ENCODE measurements around the gene BAMBI. TPM values are rescaled to one million over a fixed set of nuclear protein-coding genes. Genes with fewer than 3 reads are reported as not detected.
A peak's percentile ranks its signal among the peaks of the same experiment; 100 is the strongest.

The BAMBI gene
- total RNA-seq, 1 experiment from 2014 or later = 76.9 TPM

GRCh38 chr10:28663576-28664368, 13.5 kb upstream of the BAMBI start:
- H3K27ac ChIP-seq = no peak overlapping the region
- H3K27me3 ChIP-seq (replicated peaks) = no peaks in the 10 kb centered on the region
- H3K36me3 ChIP-seq = no peaks in the 10 kb centered on the region
- peaks cover 35% of the 10 kb centered on the region for H3K4me1 ChIP-seq (replicated peaks)
- H3K9me3 ChIP-seq (replicated peaks) = no peaks in the 10 kb centered on the region
- no peak overlapping the region for H3K4me3 ChIP-seq
- DNase-seq (ENCODE audit: low read depth in 1 of 2, low spot score in 2 of 2) = peak; percentile 82 to 83

- no peak for DNase-seq (ENCODE audit: low read depth in 1 of 2, low spot score in 2 of 2)
- Histone ChIP-seq H3K9me3 (replicated peaks) (no peaks in the 10 kb centered on the region), H3K27ac (no peak overlapping the region), H3K4me1 (replicated peaks) (peaks cover 31% of the 10 kb centered on the region), H3K36me3 (no peaks in the 10 kb centered on the region), H3K27me3 (replicated peaks) (no peaks in the 10 kb centered on the region), H3K4me3 (no peak overlapping the region)
Measured at GRCh38 chr10:28664369-28664740, 13.0 kb upstream of the BAMBI start.

GRCh38 chr10:28666751-28667467, 10.4 kb upstream of the BAMBI start:
- Histone ChIP-seq H3K36me3 (no peaks in the 10 kb centered on the region), H3K27ac (no peak overlapping the region), H3K27me3 (replicated peaks) (no peaks in the 10 kb centered on the region), H3K4me1 (replicated peaks) (peaks cover 12% of the 10 kb centered on the region), H3K9me3 (replicated peaks) (no peaks in the 10 kb centered on the region), H3K4me3 (no peak overlapping the region)
- DNase-seq (ENCODE audit: low read depth in 1 of 2, low spot score in 2 of 2) = no peak

- peaks cover 10% of the 10 kb centered on the region for H3K4me1 ChIP-seq (replicated peaks)
- H3K27me3 ChIP-seq (replicated peaks) = no peaks in the 10 kb centered on the region
- H3K36me3 ChIP-seq = no peaks in the 10 kb centered on the region
- no peaks in the 10 kb centered on the region for H3K9me3 ChIP-seq (replicated peaks)
- DNase-seq (ENCODE audit: low read depth in 1 of 2, low spot score in 2 of 2) = peak; percentile 60 to 77
- H3K4me3 ChIP-seq = peak overlapping the region; percentile 43
- H3K27ac ChIP-seq = peak overlapping the region; percentile 2; the same call in 1 of the 2 replicates
Measured at GRCh38 chr10:28668363-28669226, 8.7 kb upstream of the BAMBI start.

GRCh38 chr10:28669227-28670173, 7.8 kb upstream of the BAMBI start:
- Histone ChIP-seq H3K27ac (no peak overlapping the region), H3K9me3 (replicated peaks) (no peaks in the 10 kb centered on the region), H3K4me3 (peak overlapping the region; percentile 43), H3K36me3 (no peaks in the 10 kb centered on the region), H3K27me3 (replicated peaks) (no peaks in the 10 kb centered on the region), H3K4me1 (replicated peaks) (peaks cover 3% of the 10 kb centered on the region)
- no peak for DNase-seq (ENCODE audit: low read depth in 1 of 2, low spot score in 2 of 2)

- no peaks in the 10 kb centered on the region for H3K27me3 ChIP-seq (replicated peaks)
- H3K9me3 ChIP-seq (replicated peaks) = peaks cover 2% of the 10 kb centered on the region
- H3K36me3 ChIP-seq = peaks cover 21% of the 10 kb centered on the region
- no peak for DNase-seq (ENCODE audit: low read depth in 1 of 2, low spot score in 2 of 2)
- no peak overlapping the region for H3K27ac ChIP-seq
- H3K4me3 ChIP-seq = no peak overlapping the region
- H3K4me1 ChIP-seq (replicated peaks) = peaks cover 6% of the 10 kb centered on the region
Measured at GRCh38 chr10:28674782-28675181, 2.5 kb upstream of the BAMBI start.

GRCh38 chr10:28676326-28676967, 874 bp upstream of the BAMBI start:
- Histone ChIP-seq H3K9me3 (replicated peaks) (peaks cover 2% of the 10 kb centered on the region), H3K27ac (no peak overlapping the region), H3K4me1 (replicated peaks) (peaks cover 19% of the 10 kb centered on the region), H3K4me3 (peak overlapping the region; percentile 97), H3K27me3 (replicated peaks) (no peaks in the 10 kb centered on the region), H3K36me3 (peaks cover 38% of the 10 kb centered on the region)
- no peak for DNase-seq (ENCODE audit: low read depth in 1 of 2, low spot score in 2 of 2)

- H3K36me3 ChIP-seq = peaks cover 54% of the 10 kb centered on the region
- peaks cover 2% of the 10 kb centered on the region for H3K9me3 ChIP-seq (replicated peaks)
- H3K27ac ChIP-seq = peak overlapping the region; percentile 72
- peaks cover 22% of the 10 kb centered on the region for H3K4me1 ChIP-seq (replicated peaks)
- peak overlapping the region; percentile 97 for H3K4me3 ChIP-seq
- peak in 1 of 2 experiments; percentile 56 for DNase-seq (ENCODE audit: low read depth in 1 of 2, low spot score in 2 of 2)
- no peaks in the 10 kb centered on the region for H3K27me3 ChIP-seq (replicated peaks)
Measured at GRCh38 chr10:28677888-28678686, 766 bp downstream of the BAMBI start.

GRCh38 chr10:28678687-28679457, 1.6 kb downstream of the BAMBI start:
- peak overlapping the region; percentile 97 for H3K4me3 ChIP-seq
- H3K4me1 ChIP-seq (replicated peaks) = peaks cover 22% of the 10 kb centered on the region
- H3K27me3 ChIP-seq (replicated peaks) = no peaks in the 10 kb centered on the region
- peaks cover 2% of the 10 kb centered on the region for H3K9me3 ChIP-seq (replicated peaks)
- peak; percentile 51 to 74 for DNase-seq (ENCODE audit: low read depth in 1 of 2, low spot score in 2 of 2)
- peaks cover 61% of the 10 kb centered on the region for H3K36me3 ChIP-seq
- peak overlapping the region; percentile 72 for H3K27ac ChIP-seq

GRCh38 chr10:28679581-28680357, 2.4 kb downstream of the BAMBI start:
- Histone ChIP-seq H3K36me3 (peaks cover 70% of the 10 kb centered on the region), H3K4me3 (peak overlapping the region; percentile 97), H3K27me3 (replicated peaks) (no peaks in the 10 kb centered on the region), H3K9me3 (replicated peaks) (peaks cover 2% of the 10 kb centered on the region), H3K27ac (peak overlapping the region; percentile 43; the same call in 1 of the 2 replicates), H3K4me1 (replicated peaks) (peaks cover 27% of the 10 kb centered on the region)
- DNase-seq (ENCODE audit: low read depth in 1 of 2, low spot score in 2 of 2) = peak in 1 of 2 experiments; percentile 52

GRCh38 chr10:28680358-28680752, 3.0 kb downstream of the BAMBI start:
- H3K4me1 ChIP-seq (replicated peaks) = peaks cover 31% of the 10 kb centered on the region
- DNase-seq (ENCODE audit: low read depth in 1 of 2, low spot score in 2 of 2) = peak in 1 of 2 experiments; percentile 31
- H3K27ac ChIP-seq = no peak overlapping the region
- H3K9me3 ChIP-seq (replicated peaks) = peaks cover 2% of the 10 kb centered on the region
- peaks cover 71% of the 10 kb centered on the region for H3K36me3 ChIP-seq
- no peaks in the 10 kb centered on the region for H3K27me3 ChIP-seq (replicated peaks)
- H3K4me3 ChIP-seq = peak overlapping the region; percentile 97

Data from SJSA1 (cell line).